Measurements from ENCODE around the gene FAM151A.

DNA sequence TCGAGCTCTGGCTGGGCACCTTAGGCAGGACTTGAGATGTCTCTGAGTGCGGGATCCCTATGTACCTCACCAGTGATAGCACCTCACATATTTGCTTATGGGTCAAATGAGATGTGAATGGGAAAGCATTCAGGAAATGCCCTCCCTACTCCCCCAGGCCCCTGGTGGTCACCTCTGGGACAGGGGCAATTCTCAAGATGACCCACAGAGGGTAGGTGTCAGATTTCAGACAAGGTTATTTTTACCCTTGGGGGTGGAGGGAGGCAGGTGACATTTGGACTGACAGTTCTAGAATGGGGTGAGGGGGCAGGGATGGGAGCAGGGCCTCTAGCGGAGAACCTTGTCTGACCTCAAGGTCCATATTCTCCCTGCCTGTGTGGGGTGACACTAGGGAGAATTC, 48.2 kb downstream of the FAM151A start:
- TF ChIP-seq, protein P1, sequence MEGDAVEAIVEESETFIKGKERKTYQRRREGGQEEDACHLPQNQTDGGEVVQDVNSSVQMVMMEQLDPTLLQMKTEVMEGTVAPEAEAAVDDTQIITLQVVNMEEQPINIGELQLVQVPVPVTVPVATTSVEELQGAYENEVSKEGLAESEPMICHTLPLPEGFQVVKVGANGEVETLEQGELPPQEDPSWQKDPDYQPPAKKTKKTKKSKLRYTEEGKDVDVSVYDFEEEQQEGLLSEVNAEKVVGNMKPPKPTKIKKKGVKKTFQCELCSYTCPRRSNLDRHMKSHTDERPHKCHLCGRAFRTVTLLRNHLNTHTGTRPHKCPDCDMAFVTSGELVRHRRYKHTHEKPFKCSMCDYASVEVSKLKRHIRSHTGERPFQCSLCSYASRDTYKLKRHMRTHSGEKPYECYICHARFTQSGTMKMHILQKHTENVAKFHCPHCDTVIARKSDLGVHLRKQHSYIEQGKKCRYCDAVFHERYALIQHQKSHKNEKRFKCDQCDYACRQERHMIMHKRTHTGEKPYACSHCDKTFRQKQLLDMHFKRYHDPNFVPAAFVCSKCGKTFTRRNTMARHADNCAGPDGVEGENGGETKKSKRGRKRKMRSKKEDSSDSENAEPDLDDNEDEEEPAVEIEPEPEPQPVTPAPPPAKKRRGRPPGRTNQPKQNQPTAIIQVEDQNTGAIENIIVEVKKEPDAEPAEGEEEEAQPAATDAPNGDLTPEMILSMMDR (IDR thresholded peaks at IDR 0.05) = no peak
- TF ChIP-seq POLR2A (IDR thresholded peaks at IDR 0.05) (no peak), POLR2AphosphoS5 (IDR thresholded peaks at IDR 0.05) (no peak), EP300 (IDR thresholded peaks at IDR 0.05; ENCODE audit: low read depth) (no peak)

Measured in transverse colon (tissue), 4 donors.